Activated CD4-positive, alpha-beta T cell treated with anti-CD3 and anti-CD28 coated beads for 4 hours (primary cell): Measurements from ENCODE around the gene FARS2.

Source experiments
- DNase-seq, 2 donors: peaks; one replicate each; pipeline ENCODE4 v3.0.0-alpha.2; 2020

Gene FARS2

DNA sequence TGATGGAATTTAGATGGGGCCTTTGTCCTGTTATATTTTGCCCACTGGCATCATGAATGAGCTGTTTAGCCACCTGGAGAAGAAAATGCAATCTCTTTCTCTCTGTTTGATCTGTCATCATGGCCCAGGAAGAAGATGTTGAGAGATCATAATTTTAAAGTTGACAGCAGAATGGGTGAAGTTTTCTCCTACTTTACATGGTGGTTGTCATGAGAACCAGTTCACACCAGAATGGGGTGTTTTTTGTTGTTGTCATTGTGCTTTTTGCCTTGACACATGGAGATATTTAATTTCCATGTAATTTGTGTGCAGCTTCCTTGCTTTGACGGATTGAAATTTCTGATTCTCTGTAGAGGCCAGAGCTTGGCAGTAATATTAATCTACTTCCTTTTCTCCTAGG is 122.5 kb downstream of the FARS2 start:
- DNase-seq, result no peak

GRCh38 chr6:5384276-5384675 is 123.0 kb downstream of the FARS2 start:
- DNase-seq, result no peak

GRCh38 chr6:5388326-5388725 is 127.0 kb downstream of the FARS2 start:
- DNase-seq, result no peak

DNA sequence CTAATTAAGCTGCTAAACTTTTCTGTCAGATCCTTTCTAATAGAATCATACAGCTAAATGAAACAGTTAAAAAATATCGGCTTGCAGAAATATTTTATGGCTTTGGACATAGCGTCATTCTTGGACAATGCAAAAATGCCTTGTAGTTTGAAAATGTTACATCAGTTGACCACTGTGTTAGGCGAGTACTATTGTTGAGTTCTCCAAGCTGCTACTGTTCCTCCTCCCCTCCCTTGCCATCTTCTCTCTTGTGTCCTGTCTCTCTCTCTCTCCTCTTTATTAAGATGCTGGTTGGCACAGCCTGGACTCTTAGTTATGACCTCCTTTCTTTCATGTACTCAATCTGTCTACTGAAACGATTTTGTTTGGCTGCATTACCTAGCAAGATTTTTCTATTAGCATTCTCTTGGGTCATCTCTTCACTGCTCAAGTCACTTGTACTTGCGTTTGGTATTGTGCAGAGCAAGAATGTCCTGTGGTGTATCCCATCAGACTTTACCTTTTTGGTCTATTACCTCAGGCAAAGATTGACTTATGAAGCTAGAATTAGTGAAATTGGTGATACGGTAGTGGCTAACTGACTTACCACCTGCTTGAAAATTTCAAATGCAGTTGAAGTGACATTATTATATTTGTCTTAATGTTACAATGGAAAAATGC is 127.9 kb downstream of the FARS2 start:
- no peak for DNase-seq

GRCh38 chr6:5390177-5390576 is 128.9 kb downstream of the FARS2 start:
- DNase-seq, result no peak

- no peak for DNase-seq
Observed at GRCh38 chr6:5394280-5394679, 133.0 kb downstream of the FARS2 start.

- no peak for DNase-seq
Observed at GRCh38 chr6:5395719-5396118, 134.4 kb downstream of the FARS2 start.

GRCh38 chr6:5398530-5398929 is 137.2 kb downstream of the FARS2 start:
- DNase-seq, result no peak

DNA sequence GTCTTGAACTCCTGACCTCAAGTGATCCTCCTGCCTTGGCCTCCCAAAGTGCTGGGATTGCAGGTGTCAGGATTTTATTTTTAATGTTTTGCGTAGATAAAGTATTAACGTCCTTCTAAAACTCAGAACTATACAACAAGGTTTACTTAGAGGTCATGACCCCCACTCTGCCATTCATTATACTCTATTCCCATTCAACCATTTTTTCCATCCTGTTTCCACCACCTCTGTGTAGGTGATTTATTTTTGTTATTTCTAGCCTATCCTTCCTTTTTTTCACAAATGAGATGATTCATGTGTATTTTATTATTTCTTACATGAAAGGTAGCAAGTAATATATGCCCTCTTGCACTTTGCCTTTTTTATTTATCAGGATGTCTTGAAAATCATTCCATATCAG is 138.1 kb downstream of the FARS2 start:
- DNase-seq, result no peak

- no peak for DNase-seq
Observed at GRCh38 chr6:5401845-5402738, 140.8 kb downstream of the FARS2 start.

- DNase-seq, result no peak
Observed at GRCh38 chr6:5403076-5403475, 141.8 kb downstream of the FARS2 start.

- DNase-seq, result no peak
Observed at GRCh38 chr6:5403609-5404008, 142.3 kb downstream of the FARS2 start.

GRCh38 chr6:5405976-5406375 is 144.7 kb downstream of the FARS2 start:
- DNase-seq, result no peak

DNA sequence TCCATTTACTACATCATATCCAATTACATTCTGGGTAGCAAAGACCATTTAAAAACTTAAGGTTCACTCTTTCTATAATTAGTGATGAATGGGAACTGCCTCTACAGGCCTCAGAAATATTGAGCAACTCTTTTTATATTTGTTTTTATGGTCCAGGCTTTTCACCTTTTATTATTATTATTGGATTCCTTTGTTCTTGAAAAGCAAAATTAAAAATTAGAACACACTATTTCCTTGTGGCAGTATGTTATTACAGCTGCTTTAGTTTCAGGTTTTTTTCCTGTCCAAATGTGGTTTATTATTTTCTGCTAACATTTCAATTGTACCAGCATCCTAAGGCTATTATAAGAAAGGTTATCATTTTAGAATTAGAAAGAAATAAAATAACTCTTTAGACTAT is 150.1 kb downstream of the FARS2 start:
- no peak for DNase-seq

GRCh38 chr6:5412017-5412416 is 150.7 kb downstream of the FARS2 start:
- DNase-seq, result no peak

- no peak for DNase-seq
Observed at GRCh38 chr6:5412663-5413062, 151.3 kb downstream of the FARS2 start.

GRCh38 chr6:5416250-5416649 is 154.9 kb downstream of the FARS2 start:
- no peak for DNase-seq

- DNase-seq, result no peak
Observed at GRCh38 chr6:5422321-5422915, 161.1 kb downstream of the FARS2 start.

DNA sequence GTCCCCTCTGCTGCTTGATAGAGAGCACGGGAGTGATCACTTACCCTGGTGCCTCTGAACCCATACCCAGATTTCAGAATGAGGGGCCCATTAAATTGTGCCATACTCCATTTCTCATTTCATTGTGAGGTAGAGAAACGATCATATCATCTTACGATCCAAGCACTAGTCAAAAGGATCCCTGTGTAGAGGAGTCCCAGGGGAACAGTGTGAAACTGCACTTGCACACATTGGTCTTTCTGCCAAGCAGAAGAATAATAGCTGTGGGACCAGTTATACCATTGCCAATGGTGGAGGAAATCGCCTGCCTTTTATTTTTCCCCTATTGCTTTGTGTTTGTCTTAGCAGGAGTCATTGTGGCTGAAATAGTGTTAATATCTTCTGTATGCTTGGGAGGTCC is 161.9 kb downstream of the FARS2 start:
- no peak for DNase-seq

GRCh38 chr6:5424726-5425125 is 163.4 kb downstream of the FARS2 start:
- no peak for DNase-seq

GRCh38 chr6:5425267-5425666 is 164.0 kb downstream of the FARS2 start:
- DNase-seq, result no peak

DNA sequence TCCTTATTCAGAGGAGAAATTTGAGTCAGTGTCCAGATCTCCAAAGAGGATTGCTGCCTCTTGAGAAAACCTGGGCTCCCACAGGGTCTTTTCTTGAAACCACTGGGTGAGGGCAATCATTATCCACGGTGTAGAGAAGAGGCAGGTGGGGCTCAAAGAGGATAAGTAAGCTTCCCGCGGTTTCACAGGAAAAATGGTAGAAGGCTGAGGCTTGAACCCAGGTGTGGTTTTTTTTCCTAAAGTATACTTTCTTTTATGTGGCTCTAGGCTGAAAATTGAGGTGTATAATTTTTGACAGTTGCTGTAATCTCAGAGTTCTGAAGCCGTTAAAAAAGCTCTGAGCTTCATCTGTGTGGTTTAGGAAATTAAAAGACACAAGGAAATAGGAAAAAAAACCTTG is 164.5 kb downstream of the FARS2 start:
- no peak for DNase-seq

- DNase-seq, result no peak
Observed at GRCh38 chr6:5427586-5427985, 166.3 kb downstream of the FARS2 start.

DNA sequence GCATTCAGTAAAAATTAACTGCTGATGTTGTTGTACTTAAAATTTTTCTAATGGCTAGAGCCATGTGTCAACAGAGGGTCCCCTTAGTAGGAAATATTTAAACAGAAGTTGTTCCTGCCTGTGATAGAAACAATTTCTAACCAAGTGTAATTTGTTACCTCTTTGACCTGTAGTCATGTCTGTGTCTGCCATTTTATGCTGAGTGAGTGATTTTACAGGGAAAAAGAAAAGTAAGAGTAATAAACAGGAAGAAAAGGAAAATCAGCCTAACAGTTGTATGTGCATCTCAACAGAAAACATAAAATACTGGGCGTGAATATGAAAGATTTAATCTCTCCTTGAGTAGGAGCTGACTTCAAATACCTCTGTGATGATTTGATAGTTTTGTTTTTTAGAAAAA is 172.0 kb downstream of the FARS2 start:
- no peak for DNase-seq
